GM10847 (cell line): ENCODE measurements around the gene RTN1.

Experiments used
- POLR2A ChIP-seq: IDR thresholded peaks from 2 replicates; pipeline ENCODE4 v1.6.1; 2011; ENCODE audit not compliant: insufficient read length; ENCODE audit errors: extremely low read depth

The RTN1 gene

DNA sequence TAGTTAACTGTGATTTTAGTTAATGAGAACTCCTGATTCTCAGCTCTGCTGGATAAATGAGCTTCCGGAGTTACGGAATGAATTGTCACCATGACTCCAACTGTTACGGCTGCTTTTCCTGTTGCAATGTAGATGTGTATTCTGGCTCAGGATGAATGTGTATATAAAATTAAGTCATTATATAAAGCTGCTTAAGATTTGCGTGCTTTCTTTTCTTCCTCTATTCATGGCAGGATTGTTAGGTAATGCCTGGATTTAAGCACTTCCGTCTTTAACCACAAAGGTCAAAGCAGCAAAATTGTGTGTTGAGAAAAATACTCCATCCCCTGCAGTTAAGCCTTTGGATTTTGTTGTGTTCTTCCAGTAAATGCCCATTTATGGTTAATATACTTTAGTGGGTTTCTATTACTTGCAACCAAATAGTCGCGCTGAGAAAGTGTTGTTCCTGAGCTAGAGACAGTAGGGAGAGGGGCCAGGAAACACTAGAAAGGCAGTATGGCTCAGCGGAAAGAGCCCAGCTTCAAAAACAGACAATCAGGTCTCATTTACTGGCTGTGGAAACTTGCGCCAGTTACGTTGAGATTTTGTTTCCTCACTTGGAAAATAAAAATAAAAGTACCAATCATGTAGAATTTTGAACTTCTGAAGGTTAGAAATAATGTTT lies 284.6 kb downstream of the RTN1 start:
- no peak for TF ChIP-seq POLR2A

DNA sequence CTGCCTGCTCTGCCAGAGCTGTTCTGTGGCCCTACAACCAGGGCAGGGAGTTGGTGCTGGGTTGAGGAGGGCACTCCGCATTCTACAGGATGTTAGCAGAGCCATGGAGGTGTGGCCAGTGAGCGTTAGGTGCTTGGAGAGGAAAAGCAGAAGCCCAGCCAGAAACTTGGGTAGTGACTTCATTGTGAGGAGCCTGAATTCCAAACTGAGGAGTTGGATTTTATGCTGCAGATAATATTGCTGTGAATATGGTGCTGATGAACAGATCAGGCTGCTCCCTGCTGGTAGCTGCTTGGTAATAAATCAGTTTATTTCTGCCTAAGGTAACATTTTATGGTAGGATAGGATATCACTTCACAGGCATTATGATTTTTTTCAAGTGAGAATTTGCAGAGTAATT lies 286.8 kb downstream of the RTN1 start:
- no peak for TF ChIP-seq POLR2A

DNA sequence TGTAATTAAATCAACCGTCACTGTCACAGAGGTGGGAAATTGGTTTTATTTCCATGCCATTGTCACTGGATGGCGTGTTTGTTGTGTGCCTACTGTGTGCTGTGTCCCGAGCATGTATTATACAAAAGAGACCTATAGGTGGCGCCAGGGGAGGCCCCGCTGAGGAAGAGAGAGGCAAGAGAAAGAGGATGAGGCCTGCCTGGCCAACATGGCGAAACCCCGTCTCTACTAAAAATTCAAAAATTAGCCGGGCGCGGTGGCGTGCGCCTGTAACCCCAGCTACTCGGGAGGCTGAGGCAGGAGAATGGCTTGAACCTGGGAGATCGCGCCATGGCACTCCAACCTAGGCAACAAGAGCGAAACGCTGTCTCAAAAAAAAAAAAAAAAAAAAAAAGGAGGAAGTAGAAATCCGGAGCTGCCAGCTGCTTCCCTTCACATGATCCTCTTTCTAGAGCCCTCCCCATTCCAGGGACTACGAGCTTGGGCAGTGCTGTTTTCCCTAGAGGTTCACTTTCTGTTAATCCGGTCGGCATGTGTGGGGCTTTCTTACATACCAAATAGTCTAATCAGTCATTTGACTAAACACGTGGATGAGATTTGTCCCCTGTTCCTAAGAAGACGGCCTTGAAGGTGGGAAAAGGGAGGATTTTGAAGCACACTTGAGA lies 287.6 kb downstream of the RTN1 start:
- no peak for TF ChIP-seq POLR2A

DNA sequence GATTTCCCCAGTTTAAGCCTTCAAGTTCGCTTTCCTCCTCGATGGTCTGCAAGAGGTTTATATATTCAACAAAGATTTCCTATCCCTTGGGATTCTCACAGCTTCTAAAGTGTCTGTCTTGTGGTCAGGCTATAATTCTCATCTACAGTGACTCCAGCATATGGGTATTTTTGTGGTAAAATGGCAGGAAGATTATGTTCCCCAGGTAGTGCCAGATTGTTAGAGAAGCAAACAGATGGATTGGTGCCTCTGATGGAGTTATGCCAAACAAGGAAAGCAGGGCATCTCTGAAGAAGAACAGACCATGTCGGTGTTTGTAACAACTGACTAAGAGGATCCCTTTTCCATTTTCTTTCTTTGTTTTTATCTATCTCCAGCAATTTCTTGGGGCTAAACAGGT lies 288.4 kb downstream of the RTN1 start:
- TF ChIP-seq POLR2A: no peak

DNA sequence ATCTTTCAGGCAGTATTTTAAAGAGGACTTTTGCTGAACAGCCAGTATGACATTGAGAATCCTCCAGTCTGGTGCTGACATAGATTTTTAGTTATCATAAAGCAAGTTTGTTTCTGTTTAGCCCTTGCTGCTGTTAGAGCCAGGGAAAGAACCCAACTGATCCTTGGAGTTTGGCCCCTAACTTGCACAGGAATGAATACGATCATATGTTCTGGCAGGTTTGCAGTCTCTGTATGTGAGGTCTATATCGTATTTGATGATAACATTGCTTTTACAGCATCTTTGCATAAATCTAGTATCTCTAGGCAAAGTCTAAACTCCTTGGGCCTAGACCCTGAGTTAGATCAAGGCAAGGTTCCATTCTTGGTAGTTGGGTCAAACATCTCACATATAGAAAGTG lies 289.7 kb downstream of the RTN1 start:
- TF ChIP-seq POLR2A: no peak

DNA sequence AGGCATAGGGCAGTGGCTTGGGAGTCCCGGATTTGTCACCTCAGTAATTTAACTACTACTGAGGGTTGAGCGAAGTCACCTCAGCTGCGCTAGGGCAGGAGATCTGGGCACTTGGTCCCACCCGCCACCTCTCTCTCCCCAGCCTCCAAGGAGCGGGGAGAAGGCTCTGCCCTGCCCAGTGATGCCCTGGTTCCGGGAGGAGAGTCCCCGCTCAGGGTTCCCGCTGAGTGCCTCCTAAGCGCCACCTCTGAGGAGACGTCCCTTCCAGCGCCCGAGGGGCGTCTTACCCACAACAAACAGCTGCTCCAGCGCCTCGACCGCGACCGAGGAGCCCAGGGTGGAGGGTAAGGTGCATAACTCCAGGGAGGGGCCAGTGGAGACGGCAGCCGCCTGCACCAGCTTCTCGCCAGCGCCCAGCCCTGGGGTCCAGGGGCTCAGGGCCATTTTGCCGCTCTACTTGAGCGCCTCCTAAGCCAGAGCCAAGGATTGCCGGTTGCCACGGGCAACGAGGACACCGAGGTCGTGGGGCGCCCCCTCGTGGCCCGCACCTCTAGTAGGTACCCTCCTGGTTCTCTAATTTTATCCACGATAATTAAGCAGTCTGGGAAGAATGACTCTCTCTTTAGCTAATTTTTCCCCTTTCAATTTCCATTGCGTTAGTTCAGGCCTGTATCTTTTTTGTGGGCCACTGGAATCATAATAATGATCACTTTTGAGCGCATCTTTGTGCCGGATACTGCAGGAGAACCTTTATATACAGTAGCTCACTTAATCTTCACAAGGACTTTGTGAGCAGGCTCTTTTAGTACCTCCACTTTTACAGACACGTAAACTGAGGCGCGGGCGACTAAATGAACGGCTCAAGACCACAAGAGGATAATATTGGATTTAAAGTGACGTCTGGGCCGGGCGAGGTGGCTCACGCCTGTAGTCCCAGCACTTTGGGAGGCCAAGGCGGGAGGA lies 294.0 kb downstream of the RTN1 start, which contains the start of gene CCDC175:
CCDC175 (minus strand) TSS at position 481 of the 963 bp plus-strand sequence; CDS start at position 444, 37 bp downstream.
- TF ChIP-seq POLR2A: no peak

DNA sequence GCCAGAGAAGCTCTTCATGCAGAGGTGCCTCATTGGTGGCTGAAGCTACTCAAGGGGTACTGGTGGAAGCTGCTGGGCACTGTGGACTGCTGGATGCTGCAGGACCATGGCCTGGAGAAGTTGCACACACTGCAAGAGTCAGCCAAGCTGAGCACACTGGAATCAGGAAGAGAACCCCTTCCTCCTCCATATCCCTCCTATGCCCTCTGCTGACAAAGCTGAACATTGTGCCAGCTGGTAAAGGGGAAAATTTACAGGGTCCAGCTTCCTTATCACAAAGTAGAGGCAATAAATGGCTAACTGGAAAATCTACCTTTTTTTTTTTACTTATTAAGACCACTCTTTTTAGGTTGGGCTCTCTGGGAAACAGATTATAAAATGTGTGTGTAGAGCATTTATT lies 300.5 kb downstream of the RTN1 start:
- TF ChIP-seq POLR2A: no peak

DNA sequence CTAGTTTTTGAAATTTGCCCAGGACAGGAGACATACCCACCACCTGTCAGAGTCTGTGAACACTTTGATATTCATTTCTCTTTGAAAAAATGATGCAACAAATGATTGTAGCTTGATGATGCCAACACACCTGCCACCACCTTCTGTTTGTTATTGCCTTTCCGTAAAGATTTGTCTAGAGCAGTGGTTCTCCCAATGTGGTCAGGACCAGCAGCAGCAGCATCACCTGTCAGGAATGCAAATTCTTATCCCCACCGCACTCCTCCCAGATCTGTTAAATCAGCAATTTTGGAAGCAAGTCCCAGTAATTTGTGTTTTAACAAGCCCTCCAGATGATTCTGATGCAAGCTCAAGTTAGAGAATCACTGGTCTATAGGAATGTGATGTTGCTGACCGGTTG lies 303.9 kb downstream of the RTN1 start:
- TF ChIP-seq POLR2A: no peak

DNA sequence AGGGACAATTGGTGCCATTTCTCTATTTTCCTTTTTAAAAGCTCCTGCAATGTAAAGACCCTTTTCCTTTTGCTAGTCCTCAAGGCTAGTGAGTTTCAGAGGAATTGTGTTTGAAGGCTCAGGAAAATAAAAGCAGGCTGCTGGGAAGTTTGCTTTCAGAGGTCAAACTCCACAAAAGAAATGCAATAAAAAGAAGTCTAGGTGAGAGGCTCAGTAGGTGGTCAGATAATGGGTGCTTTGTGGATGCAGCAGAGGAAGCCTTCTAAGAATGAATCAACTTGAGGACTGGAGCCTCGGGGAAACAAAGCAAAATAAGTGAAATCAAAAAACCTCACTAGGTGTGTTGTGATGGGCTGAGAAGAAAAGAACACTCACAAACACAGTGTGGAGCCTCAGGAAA lies 304.3 kb downstream of the RTN1 start:
- no peak for TF ChIP-seq POLR2A

DNA sequence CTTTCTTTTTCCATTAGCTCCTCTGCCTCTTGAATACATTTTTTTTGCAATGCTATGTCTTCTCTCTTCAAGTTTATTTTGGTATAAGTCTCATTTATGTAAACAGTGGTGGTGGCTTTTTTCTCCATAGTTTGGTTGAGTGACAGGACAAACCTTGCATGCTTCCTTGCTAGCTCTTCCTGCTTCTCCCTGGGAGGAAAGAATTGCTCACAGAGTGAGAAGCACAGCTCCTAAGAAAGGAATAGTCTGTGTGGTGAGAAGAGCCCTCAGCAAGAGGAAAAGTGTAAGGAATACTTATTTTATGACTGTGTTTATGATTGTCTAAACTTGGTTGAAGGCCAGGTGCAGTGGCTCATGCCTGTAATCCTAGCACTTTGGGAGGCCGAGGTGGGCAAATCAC lies 305.5 kb downstream of the RTN1 start:
- TF ChIP-seq POLR2A: no peak

DNA sequence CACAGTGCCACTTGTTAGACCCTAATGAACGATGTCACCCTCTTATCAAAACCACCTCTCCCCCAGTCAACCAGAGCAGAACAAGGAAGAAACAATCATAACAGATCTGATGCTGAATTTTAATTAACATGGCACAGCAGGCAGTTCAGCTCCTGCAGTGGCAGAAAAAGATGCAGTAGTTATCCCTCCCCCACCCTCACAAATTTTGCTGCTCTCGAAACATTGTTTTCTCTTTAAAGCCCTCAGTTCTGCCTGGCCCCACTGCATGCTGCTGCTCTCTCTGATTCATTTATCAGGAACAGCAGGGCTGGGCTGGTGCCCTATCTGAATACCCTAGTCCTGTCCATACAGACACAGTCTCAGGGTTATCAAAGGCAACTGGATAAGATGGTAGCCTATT lies 306.2 kb downstream of the RTN1 start:
- no peak for TF ChIP-seq POLR2A

DNA sequence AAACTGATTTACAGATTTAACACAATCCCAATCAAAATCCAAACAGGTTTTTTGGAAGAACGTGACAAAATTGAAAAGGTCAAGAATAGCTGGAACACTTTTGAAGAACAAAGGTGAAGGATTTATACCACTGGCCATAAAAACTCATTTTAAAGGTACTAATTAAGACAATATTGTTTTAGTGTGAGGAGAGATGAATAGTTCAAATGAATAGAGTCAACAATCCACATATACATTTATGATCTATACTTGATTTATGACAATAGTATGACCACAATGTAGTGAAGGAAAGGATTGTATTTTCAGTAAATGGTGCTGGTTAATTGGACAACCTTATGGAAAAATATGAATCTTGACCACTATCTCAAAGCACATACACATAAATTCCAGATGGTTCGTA lies 323.3 kb downstream of the RTN1 start:
- TF ChIP-seq POLR2A: no peak
